ENCODE results near the gene S100A3.
A peak's percentile ranks its signal among the peaks of the same experiment; 100 is the strongest.
"Not testable (repeated sequence)": the region's sequence is repeated elsewhere in the genome, so short reads cannot be mapped to it uniquely, and the experiment has no call there.

S100A3 gene

GRCh38 chr1:153534925-153535241 lies 14.2 kb downstream of the S100A3 start:
- DNase-seq (ENCODE audit: low read depth), result no peak

GRCh38 chr1:153534226-153534924 lies 14.7 kb downstream of the S100A3 start:
- no peak for DNase-seq (ENCODE audit: low read depth)

DNA sequence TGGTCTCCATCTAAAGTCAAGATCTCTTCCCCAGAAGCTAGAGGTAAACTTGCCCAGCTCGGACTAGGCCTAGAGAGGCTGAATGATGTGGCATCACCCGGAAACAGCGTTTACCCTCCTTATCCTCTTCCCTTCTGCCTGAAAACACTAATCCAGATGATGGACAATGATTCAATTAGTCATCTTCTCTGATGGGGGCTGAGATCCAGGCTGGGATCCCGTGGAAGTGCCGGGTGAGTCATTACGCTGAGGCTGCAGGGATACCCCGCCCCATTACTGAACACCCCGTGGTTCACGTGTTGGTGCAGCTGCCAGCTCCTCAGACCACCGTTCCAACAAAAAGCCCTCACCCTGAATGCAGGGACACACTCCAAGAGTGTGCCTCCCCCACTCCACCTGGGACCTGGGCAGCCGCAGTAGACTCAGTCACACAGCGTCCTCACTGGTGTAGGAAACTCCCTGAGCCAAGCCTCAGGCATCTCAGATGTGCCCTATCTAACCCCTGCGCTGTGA lies 15.3 kb downstream of the S100A3 start:
- DNase-seq (ENCODE audit: low read depth), result no peak

DNA sequence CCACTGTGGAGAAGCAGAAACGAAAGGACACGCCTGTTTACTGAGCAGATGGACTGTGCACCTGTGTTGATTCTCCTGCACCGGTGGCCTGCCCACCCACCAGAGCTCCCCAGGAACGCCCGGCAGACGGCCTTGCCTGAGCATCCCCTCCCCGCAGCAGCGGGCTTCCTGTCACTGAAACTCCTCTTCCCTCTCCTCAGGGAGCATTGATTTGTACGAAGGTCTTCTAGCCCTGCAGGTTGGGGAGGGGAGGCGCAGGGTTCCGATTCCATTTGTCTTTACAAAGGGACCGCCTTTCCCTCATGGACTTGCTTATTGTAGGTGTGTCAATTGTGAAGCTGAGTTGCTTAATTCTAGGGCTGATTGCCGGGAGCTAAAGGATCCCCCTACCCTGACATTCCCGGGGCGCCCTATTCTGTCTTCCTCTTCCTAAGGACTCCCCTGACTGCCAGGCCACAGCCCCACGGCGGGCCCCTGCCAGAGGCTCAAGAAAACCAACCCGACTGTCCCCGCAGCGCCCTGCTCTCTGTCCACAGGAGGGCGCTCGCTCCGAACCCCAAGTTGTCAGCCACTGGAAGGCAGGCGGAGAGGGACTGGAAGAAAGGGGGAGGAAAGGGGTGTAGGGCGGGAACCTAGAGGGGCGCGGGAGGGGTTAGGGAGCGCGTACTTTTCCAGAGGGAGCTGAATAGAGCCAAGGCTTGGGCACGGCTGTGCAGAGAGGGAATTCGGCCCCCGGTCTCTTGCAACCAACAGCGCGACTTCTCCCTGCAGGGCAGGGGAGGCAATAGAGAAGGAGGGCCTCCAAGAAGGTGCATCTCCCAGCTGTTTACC lies 16.1 kb downstream of the S100A3 start:
- peak; percentile 58 for DNase-seq (ENCODE audit: low read depth)

GRCh38 chr1:153532181-153532580 lies 16.9 kb downstream of the S100A3 start:
- peak; percentile 34 for DNase-seq (ENCODE audit: low read depth)

GRCh38 chr1:153531638-153532037 lies 17.4 kb downstream of the S100A3 start:
- no peak for DNase-seq (ENCODE audit: low read depth)

- no peak for DNase-seq (ENCODE audit: low read depth)
Measured at GRCh38 chr1:153527683-153528040, 21.4 kb downstream of the S100A3 start.

DNA sequence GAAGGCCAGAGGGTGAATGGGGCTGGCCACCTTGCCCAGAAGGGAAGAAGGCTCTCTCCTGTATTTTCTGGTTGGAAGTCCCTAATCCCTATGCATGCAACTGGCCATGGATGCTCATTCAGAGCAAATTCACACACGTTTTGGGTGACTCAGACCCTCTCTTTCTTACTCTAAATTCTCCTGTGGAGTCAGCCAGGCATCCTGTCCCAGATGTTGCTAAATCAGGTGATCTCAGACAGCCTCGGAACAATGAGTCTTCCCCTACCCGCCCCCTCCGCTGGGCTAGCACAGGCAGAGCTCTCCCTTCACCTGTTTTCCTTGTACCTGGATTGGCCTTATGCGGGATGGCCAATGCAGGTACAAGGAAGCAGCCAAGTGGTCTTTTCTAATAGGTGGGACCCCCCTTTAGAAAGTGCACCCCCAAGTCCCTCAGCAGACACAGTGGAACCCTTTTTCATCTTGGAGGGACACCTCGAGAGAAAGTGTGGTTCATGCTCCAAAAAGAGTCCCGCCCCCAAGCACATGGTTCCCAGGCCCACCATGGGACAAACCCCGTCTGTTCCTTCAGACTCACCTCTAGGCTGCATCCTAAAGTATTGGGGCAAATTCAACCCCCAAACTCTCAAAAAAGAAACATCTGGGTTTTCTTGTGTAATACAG lies 21.9 kb downstream of the S100A3 start:
- no peak for DNase-seq (ENCODE audit: low read depth)

DNA sequence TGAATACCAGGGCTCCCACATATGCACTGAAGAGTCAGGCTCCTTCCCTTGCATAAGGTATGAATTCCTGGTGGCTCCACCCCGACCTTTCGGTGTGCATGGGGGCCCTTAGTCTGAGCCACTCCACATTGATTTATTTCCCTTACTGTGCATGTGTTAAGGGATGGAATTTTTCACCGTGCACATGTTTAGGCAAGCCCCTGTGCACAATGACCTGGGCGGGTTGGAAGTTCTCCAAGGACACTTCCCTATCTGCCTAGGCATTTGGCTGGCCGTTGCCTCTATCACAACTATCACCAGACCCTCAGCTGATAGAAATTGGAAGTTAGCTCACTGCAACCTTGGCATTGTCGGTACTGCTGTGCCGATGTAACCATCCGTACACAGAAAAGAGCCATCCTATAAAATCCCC lies 22.9 kb downstream of the S100A3 start:
- DNase-seq (ENCODE audit: low read depth), result no peak

GRCh38 chr1:153525088-153525728 lies 23.9 kb downstream of the S100A3 start:
- no peak for DNase-seq (ENCODE audit: low read depth)

DNA sequence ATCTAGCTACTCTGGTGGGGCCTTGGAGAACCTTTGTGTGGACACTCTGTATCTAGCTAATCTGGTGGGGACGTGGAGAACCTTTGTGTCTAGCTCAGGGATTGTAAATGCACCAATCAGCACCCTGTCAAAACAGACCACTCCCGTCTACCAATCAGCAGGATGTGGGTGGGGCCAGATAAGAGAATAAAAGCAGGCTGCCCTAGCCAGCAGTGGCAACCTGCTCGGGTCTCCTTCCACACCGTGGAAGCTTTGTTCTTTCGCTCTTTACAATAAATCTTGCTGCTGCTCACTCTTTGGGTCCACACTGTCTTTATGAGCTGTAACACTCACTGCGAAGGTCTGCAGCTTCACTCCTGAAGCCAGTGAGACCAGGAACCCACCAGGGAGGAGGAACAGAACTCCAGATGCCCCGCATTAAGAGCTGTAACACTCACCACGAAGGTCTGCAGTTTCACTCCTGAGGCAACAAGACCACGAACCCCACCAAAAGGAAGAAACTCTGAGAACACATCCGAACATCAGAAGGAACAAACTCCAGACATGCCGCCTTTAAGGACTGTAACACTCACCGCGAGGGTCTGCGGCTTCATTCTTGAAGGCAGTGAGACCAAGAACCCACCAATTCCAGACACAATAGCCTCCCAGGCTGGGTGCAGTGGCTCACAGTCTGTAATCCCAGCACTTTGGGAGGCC lies 26.6 kb downstream of the S100A3 start:
- DNase-seq (ENCODE audit: low read depth), result not testable (repeated sequence)

DNA sequence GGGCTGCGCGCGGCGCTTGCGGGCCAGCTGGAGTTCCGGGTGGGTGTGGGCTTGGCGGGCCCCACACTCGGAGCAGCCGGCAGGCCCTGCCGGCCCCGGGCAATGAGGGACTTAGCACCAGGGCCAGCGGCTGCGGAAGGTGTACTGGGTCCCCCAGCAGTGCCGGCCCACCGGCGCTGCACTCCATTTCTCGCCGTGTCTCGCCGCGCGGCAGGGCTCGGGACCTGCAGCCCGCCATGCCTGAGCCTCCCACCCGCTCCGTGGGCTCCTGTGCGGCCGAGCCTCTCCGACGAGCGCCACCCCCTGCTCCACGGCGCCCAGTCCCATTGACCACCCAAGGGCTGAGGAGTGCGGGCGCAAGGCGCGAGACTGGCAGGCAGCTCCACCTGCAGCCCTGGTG lies 27.2 kb downstream of the S100A3 start:
- DNase-seq (ENCODE audit: low read depth), result not testable (repeated sequence)

- no peak for DNase-seq (ENCODE audit: low read depth)
Measured at GRCh38 chr1:153520818-153521476, 28.1 kb downstream of the S100A3 start.

GRCh38 chr1:153520137-153520691 lies 28.8 kb downstream of the S100A3 start:
- not testable (repeated sequence) for DNase-seq (ENCODE audit: low read depth)

- no peak for DNase-seq (ENCODE audit: low read depth)
Measured at GRCh38 chr1:153519242-153519641, 29.8 kb downstream of the S100A3 start.

DNA sequence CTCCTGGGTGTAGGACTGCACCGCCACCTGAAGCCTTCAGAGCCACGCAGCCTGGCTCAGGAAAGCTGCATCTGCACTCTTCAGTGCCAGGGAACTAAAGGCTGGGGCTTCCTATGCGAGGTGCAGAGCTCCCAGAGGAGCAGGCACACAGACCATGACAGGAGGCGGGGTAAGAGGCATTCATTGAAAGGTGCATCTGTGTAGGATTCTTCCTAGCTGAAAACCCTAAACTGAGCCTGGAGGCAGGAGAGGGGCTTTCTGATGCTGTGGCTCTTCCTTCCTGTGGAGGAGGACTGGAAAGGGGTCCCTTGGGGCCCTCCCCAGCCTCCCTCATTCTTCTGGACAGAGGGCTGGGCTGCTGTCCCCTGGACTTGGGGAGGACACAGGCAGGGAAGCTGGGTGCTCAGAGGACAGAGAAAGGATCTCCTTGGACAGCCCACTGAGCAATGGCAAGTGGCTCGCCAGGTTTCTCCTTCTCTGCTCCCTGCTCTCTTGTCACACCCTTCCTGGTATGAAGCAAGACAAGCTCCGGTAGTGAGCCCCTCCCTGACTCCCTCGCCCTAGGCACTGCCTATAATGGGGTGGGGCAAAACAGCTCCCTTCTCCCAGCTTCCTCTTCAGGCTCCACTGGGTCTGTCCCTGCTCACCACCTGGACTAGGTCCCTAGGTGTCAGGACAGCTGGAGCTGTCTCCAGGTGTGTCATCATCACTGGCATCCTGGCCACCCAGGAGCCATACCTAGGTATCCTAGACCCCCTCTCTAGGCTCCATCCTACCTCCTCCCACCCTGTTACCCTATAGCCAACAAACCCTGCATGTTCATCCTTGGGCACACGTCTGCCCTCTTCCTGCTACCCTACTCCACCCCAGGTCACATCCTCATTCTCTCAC lies 33.3 kb downstream of the S100A3 start:
- DNase-seq (ENCODE audit: low read depth), result no peak

GRCh38 chr1:153513666-153514065 lies 35.4 kb downstream of the S100A3 start:
- no peak for DNase-seq (ENCODE audit: low read depth)

GRCh38 chr1:153513023-153513422 lies 36.0 kb downstream of the S100A3 start:
- DNase-seq (ENCODE audit: low read depth), result no peak

DNA sequence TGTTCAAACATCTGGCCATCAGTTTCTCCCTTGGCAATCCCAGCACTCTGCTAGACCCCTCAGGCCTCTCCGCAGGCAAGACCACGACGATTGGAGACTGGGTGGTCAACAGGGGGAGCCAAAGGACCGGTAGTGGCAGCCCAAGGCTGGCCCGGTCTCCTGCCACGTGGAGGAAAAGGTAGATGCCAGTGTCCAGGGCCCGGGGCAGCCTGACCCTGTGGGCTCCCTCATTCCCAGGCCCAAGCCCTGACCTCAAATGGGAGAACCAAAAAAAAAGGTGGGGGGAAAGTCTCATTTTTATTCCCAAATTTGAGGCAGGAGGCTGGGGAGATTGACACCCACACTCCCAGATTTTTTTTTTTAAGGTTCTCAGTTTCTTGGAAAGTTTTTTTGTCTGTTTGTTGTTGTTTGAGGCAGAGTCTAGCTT lies 38.1 kb downstream of the S100A3 start:
- peak; percentile 75 for DNase-seq (ENCODE audit: low read depth)
